Activated CD8-positive, alpha-beta memory T cell treated with anti-CD3 and anti-CD28 coated beads for 36 hours (primary cell): ENCODE results near the gene ATAD5. TPM values are rescaled to one million over a fixed set of nuclear protein-coding genes. Genes with fewer than 3 reads are reported as not detected.
"Not testable (repeated sequence)": the region's sequence is repeated elsewhere in the genome, so short reads cannot be mapped to it uniquely, and the experiment has no call there.

Experiments
- CTCF ChIA-PET: fragments of 350-600 bp; sonication (Branson Sonifier 250); formaldehyde crosslinking; loops from one replicate; lab custom pipeline; 2021; ENCODE audit warnings: antibody characterized with exemption; lab: Charles Lee
- POLR2A ChIA-PET: fragments of 350-600 bp; sonication (Branson Sonifier 250); formaldehyde crosslinking; loops from one replicate; lab custom pipeline; 2021; ENCODE audit warnings: antibody characterized with exemption; lab: Charles Lee
- total RNA-seq, 2 experiments: library from RNA; stranded (reverse); gene quantifications; one replicate each; pipeline ENCODE4 v1.2.3, GENCODE V29; 2021

ATAD5 gene
- total RNA-seq, 2 experiments from 2014 or later = 32.1 to 32.2 TPM

DNA sequence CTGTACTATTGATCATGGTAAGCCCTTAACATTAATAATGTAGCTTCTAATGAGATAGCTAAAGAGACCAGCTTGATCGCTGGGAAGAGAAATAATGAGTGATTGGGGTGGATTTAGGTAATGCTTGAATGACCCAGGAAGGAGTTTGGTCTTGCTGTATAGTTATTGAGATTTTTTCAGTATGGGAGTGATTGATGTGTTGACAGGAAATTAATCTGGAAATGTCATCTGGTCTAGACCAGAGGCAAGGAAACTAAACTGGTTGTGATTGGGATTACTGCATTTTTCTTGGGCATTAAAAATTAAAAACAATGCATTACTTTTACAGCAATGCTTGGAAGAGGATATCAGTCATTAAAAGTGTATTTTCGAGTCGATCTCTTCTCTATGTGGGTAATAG is 62.5 kb downstream of the ATAD5 start:
- ChIA-PET CTCF (no interaction called here), POLR2A (interaction anchor here (0.5 kb wide), 1 partner anchor 46 kb away, joined by 5 read pairs; no protein-coding TSS in a partner anchor)

DNA sequence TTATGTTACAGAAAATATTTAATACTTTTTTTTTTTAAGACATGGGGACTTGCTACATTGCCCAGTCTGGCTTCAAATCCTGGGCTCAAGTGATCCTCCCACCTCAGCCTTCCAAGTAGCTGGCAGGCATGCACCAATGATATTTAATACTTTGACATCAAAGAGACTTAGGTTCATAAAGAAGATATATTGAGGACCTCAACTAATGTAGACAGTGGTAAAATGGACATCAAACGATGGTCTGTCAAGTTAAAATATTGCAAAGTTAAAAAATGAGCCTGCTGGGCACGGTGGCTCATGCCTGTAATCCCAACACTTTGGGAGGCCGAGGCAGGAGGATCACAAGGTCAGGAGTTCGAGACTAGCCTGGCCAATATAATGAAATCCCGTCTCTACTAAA is 65.5 kb downstream of the ATAD5 start:
- CTCF ChIA-PET = no interaction called here

DNA sequence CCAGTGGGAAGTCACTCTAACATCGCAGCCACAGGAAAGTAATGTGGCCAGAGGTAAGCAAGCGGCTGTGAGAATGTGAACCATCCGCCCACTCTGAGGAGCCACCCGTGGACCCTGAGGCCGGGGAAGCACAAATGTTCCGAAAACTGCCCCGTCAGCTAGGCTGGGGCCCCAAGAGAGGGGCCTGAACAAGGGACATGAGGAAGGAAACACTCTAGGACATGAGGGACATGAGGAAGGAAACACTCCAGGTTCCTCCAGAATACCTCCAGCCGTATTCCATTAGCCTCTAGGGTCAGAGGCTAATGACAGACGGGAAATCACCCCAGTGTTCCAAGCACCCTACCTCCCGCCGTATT is 74.0 kb downstream of the ATAD5 start:
- ChIA-PET CTCF (interaction anchor here (0.7 kb wide), 3 partner anchors 163 to 958 kb away, joined by 3 read pairs; no protein-coding TSS in a partner anchor), POLR2A (interaction anchor here (0.7 kb wide), 1 partner anchor 97 kb away, joined by 3 read pairs; no protein-coding TSS in a partner anchor)

More for the DNA sequence above, 65.5 kb downstream of the ATAD5 start:
- POLR2A ChIA-PET = no interaction called here

DNA sequence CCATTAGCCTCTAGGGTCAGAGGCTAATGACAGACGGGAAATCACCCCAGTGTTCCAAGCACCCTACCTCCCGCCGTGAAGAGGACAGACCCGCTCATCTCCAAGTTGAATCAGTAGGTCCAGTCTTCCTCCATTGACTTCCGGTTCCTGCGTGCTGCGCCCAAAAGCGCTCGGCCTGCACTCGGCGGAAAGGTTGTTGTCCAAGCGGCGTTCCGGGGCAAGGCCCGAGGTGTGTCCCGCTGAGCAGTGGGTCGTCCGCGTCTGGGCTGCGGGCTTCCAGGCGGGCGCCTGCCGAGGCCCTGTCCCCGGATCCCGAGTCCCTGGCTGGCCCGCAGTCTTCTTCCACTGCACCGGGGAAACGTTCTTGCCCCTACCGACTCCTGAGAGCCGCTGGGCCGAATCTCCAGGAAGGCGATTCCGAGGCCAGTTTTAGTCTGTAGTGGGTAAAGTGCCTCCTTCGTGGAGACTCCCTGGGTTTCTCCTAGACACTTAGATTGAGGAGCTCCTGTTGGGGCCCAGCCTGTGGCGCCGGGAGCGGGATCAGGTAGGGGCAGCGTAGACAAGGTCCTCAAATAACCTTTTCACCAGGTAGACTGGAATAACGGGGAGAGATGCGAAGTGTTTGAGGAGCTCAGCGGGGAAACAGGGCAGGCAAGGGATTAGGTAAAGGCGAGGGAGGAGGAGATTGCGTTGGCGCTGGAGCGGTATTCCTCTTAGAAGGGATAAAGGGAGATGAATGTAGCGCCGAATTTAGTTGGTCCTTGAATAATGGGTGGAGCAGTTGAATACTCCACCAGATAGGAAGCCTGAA is 74.5 kb downstream of the ATAD5 start, which contains the start of gene TEFM:
TEFM (minus strand) TSS at position 138 of the 811 bp plus-strand sequence; CDS start at position 98, 40 bp downstream.
- ChIA-PET CTCF (interaction anchor here (0.7 kb wide), 1 partner anchor 162 kb away, joined by 3 read pairs; no protein-coding TSS in a partner anchor), POLR2A (interaction anchor here (0.7 to 0.8 kb wide), 2 partner anchors 15 to 25 kb away, joined by 3 to 4 read pairs; no protein-coding TSS in a partner anchor)

DNA sequence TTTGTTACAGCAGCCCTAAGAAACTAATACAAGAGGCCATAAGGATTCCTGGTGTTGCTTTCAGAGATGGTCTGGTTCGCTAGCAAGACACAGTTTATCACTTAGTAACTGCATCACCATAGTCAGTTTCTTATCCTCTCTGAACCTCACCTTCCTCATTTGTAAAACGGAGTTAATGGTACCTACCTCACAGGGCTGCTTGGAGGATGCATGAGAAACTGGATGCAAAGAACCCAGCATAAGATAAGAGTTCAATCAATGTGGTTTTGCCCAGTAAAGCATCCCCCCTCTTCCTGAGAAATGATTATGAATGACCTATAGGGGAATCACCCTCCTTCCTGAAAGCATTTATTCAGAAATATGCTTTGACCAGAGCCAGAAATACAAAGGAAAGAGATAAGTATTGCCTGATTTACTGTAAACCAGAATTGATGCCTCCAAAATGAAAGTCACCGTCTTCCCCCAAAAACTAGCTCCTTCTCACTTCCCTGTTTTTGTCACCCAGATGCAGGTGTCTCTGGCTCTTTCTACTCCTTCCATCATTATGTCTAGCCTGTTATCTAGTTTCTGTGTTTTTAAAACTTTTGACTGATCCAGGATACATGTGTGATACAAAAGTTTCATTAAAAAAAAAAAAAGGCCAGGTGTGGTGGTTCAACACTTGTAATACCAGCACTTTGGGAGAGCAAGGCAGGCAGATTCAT is 77.1 kb downstream of the ATAD5 start:
- ChIA-PET POLR2A (no interaction called here), CTCF (no interaction called here)

DNA sequence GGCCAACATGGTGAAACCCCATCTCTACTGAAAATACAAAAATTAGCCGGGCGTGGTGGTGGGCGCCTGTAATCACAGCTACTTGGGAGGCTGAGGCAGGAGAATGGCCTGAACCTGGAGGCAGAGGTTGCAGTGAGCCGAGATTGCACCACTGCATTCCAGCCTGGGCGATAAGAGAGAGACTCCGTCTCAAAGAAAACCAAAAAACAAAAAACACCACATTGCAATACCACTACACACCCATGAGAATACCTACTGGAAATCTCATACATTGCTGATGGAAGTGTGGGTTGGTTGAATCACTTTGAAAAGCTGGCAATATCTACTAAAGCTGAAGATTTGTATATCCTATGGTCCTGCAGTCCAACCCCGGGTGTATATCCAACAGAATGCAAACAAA is 78.4 kb downstream of the ATAD5 start:
- CTCF ChIA-PET, POLR2A ChIA-PET: not testable (repeated sequence)

DNA sequence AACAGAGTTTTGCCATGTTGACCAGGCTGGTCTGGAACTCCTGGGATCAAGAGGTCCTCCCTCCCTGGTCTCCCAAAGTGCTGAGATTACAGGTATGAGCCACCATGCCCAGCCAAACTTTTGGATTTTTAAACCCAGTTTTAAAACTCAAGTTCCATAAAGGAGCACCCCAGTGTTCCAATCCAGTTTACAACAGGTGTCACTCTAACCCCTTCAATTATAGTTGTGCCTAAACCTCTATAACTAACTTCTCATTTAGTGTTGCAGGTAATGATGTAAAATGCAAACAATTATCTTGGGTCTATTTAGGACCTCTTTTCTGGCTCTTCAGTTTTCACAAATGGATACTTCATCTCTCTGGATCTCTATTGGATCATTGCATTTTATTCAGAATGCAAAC is 82.2 kb downstream of the ATAD5 start:
- ChIA-PET CTCF (no interaction called here), POLR2A (no interaction called here)

DNA sequence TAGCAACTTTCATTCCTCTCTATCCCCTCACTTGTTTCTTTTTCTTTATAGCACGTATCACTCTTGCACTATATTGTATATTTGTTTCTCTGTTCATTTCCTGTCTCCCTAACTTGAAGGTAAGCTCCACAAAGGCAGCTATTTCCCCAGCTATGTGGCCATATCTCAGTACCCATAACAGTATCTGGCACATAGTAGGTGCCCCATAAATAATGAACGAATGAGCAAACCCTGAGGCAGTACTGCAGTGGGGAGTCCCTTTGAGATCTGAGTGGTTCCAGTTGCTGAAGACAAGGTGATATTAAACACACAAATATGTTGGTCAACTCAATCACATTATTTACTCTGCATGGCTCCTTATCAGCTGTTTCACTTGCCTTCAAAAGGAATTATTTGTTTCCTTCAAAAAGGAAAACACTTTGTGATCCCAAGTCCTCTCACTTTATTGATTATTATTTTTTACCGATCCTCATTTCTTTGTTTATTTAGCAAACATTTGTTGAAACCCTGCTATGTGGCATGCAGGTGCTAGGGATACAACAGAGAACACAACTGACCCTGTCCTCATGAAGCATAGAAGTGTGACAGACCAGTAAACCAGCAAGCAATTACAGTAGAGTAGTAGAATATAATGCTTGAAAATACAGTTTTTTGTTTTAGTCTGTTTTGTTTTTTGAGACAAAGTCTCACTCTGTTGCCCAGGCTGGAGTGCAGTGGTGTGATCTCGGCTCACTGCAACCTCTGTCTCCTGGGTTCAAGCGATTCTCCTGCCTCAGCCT is 84.3 kb downstream of the ATAD5 start:
- POLR2A ChIA-PET = interaction anchor here (0.6 kb wide), 1 partner anchor 15 kb away, joined by 3 read pairs; no protein-coding TSS in a partner anchor

DNA sequence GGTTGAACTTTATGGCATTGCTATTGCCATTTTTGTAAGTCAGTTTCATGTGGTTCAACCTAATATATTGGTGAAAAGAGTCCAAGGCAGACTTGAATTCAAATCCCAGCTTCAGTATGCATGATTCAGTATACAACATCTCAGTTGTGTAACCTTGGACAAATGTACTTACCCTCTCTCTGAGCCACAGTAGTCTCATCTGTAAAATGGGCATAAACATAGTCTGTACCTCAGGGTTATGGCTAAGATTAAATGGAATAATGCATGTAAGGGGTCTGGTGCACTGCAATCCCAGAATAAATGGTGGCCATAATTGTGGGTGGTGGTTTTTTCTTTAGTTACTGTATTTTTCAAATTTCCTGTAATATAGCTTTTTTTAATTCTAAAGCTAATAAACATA is 85.3 kb downstream of the ATAD5 start:
- CTCF ChIA-PET = no interaction called here
- POLR2A ChIA-PET = no interaction called here

More for the DNA sequence above, 84.3 kb downstream of the ATAD5 start:
- CTCF ChIA-PET = no interaction called here

DNA sequence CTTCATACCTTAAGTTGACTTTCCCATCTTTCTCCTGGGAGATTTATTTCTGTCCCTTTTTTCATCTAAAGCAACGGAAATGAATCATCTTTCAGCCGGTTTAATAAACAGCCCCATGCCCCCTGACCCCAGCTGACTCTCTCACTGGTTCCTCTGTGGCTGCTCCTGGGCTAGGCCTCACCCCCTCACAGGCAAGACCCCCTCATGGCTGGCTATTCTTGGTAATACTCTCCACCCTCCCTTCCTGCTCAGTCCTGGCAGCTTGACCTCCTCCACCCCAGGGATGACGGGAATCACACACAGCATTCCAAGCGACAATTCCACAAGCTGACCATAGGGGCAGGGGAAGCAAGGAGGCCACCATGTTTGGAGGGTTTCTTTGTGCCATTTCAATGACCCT is 88.5 kb downstream of the ATAD5 start:
- CTCF ChIA-PET = no interaction called here
- POLR2A ChIA-PET = no interaction called here

DNA sequence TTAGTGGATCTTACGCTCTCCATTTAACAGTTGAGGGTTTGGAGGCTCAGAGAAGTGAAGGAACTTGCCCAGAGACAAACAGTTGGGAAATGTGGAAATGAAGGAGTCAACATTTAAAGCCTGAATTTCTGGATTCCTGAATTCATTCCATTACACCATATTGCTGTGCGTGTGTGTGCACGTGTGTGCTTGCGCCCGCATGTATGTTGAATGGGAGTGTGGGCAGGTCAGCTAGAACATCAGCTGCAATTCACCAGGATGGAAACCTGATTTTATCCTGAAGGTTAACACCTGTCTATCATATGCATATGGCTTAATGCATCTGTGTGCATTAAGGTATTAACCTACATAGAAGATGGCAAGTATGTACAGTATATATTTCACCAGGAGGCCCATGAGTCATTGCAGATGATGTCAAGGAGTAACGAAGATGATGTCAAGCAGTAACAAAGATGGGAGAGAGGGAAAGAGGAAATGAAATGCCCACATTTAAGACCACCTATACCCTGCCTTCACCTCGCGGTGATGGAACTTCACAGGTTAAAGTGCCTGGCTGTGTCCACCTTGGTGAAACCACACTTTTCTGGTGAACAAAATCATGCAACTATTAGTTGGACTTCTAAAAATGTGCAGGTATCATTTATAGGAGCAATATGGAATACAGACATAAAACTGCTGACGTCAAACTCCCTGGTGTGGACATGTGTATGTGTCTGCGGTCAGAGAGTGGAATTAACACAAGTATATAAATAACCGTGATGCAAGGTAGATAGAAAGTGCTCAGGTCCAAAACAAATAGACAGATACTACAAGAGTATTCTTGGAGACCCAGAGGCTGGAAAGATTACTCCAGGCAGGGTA is 89.1 kb downstream of the ATAD5 start:
- ChIA-PET POLR2A (interaction anchor here (0.6 kb wide), 2 partner anchors 14 to 86 kb away, joined by 3 to 6 read pairs; no protein-coding TSS in a partner anchor), CTCF (no interaction called here)

DNA sequence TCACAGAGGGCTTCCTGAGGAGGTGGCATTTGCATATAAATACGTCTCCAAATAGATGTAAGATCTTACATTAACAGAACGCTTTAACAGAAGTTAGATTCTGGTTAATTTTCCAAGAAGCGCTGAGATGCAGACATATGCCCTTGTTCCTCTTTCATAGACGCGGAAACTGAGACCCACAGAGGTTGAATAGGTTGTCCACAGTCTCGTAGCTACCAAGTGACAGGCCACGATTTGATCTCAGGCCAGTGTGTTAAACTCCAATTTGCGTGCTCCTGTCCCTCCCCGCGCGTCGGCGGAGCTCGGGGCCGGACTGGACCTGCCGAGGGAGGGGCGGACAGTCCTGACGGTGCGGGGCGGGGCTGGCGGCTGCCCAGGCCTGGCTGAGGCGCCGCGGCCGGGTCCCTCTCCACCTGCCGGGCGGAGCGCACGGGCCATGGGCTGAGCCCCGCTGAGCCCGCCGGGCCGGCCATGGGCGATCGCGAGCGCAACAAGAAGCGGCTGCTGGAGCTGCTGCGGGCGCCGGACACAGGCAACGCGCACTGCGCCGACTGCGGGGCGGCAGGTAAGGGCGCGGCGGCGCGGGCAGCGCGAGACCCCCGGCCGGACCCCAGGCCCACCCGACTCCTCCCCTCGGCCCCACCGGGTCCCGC is 89.9 kb downstream of the ATAD5 start, which contains the start of gene ADAP2:
ADAP2 (plus strand) TSS at position 402 of the 653 bp plus-strand sequence; CDS start at position 472, 70 bp downstream.
- POLR2A ChIA-PET = interaction anchor here (0.6 kb wide), 2 partner anchors 15 to 86 kb away, joined by 3 to 6 read pairs; no protein-coding TSS in a partner anchor
- CTCF ChIA-PET = no interaction called here

DNA sequence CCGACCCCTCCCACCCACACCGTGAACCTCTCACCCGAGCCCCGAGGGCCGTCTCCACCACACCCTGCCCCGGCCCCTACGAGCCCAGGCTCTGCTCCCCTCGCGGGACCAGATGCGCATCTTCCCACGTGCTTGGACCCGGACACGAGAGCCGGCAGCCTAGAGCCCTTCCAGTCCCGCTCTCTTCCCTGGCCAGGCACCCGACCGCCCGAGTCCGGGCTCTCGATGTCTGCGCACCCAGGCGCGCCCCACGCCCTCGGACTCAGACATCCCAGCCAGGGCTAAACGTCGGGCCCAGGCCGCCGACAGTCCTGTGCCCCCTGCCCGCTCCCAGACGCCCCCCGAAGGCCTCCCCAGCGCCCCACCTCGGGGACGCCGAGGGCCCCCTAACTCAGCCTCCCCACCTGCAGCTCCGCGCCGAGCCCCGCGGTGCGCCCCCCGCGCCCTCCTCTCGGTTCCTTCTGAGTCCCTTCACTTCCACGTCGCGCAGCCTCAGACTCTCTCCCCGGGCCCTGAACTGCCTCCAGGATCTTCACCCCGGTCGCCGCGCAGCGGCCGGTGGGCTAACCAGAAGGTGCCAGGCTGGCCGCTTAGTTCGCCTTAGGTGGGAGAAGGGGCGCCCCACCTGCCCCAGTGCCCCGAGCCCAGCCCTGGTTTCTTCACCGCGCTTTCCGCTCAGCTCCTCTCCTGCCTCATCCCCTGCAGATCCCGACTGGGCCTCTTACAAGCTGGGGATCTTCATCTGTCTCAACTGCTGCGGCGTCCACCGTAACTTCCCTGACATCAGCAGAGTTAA is 90.7 kb downstream of the ATAD5 start:
- CTCF ChIA-PET = interaction anchor here (0.7 kb wide), 1 partner anchor 332 kb away, joined by 3 read pairs; no protein-coding TSS in a partner anchor
- POLR2A ChIA-PET = no interaction called here

DNA sequence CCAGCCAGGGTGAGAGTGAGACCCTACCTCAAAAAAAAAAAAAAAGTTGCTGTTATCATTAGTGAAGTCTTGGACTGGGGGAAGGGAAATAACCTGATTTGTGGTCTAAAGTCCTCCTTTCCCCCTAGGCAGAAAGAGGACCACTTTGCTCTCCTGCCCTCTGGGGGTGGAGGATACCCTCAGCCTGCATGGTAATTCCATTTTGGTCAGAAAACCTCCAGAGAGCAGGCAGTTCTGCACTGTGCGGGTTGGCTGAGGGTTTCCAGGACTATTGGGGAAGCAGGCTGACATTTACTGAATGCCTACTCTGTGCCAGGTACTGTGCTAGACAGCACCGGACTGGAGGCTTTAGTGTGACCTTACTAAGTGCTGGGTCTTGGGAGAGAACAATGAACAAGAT is 92.6 kb downstream of the ATAD5 start:
- POLR2A ChIA-PET = no interaction called here
- CTCF ChIA-PET = no interaction called here

DNA sequence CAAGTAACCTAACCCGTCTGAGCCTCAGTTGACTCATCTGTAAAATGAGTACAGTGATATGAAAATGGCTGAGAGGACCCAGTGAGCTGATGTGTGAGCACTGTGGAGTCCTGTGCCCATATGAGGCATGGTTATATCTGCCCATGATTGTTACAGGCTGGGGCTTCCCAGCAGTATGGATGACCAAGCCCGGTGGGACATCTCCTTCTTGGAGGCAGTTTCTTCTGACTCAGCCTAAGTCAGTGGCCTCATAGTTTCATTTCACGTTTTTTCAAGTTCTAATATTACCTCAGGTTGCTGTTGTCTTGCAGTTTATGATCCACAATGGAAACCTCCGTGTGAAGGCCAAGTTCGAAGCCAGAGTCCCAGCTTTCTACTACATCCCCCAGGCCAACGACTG is 94.8 kb downstream of the ATAD5 start:
- CTCF ChIA-PET = no interaction called here

DNA sequence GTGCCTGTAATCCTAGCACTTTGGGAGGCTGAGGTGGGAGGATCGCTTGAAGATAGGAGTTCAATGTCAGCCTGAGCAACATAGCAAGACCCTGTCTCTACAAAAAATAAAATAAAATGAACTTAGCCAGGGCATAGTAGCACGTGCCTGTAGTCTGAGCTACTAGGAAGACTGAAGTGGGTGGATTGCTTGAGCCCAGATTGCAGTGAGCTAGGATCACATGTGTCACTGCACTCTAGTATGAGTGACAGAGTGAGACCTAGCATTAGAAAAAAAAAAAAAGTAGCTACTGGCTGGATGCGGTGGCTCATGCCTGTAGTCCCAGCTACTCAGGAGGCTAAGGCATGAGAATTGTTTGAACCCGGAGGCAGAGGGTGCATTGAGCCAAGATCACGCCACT is 96.0 kb downstream of the ATAD5 start:
- POLR2A ChIA-PET = no interaction called here
- CTCF ChIA-PET = no interaction called here

More for the DNA sequence above, 94.8 kb downstream of the ATAD5 start:
- POLR2A ChIA-PET = no interaction called here

DNA sequence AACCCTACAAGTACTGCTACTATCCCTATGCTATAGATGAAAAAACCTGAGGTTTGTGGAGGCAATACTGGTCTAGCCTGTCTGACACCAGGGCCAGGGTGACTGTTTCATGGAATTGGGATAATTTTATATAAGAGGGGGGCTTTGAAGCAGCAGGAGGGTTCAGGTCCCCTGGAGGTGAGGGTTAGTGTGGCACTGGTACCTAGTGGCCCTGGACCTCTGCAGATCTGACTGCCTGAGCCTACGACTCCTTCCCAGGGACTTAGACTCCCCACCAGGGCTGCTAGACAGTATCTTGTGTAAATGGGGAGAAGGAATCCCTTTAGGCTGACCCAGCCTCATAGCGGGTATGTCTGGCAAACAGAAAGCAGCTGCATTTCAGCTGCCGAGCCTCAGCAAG is 96.8 kb downstream of the ATAD5 start:
- CTCF ChIA-PET = no interaction called here
- POLR2A ChIA-PET = no interaction called here
